GM21737 (cell line): ENCODE measurements around the gene C11orf52.
A peak's percentile ranks its signal among the peaks of the same experiment; 100 is the strongest.
"Not testable (repeated sequence)": the region's sequence is repeated elsewhere in the genome, so short reads cannot be mapped to it uniquely, and the experiment has no call there.

Source experiments
- ATAC-seq: cut with Tn5 transposase; IDR thresholded peaks from one replicate; pipeline ENCODE4 v1.9.1; 2021; ENCODE audit warnings: mild to moderate bottlenecking, moderate library complexity; ENCODE audit not compliant: unreplicated experiment

C11orf52 gene

GRCh38 chr11:111918390-111919256 is at the start of gene C11orf52:
C11orf52 (plus strand) TSS chr11:111918913; CDS start chr11:111918973, 60 bp downstream.
- no peak for ATAC-seq

- ATAC-seq, result no peak
Observed at GRCh38 chr11:111870113-111870512, 48.6 kb upstream of the C11orf52 start.

- ATAC-seq, result peak; percentile 10
Observed at GRCh38 chr11:111870522-111870885, 48.2 kb upstream of the C11orf52 start.

GRCh38 chr11:111870886-111871692 is 47.6 kb upstream of the C11orf52 start, which contains the start of gene ALG9:
ALG9 (minus strand) TSS chr11:111871581; CDS start chr11:111871482, 99 bp downstream.
- ATAC-seq, result peak; percentile 90

- ATAC-seq, result no peak
Observed at GRCh38 chr11:111871693-111872161, 47.0 kb upstream of the C11orf52 start.

- ATAC-seq, result peak; percentile 13
Observed at GRCh38 chr11:111878385-111878848, 40.3 kb upstream of the C11orf52 start.

GRCh38 chr11:111878849-111879636 is 39.7 kb upstream of the C11orf52 start, which contains the start of the genes CFAP68 and FDXACB1:
CFAP68 (plus strand) TSS chr11:111879541; CDS start chr11:111879561, 20 bp downstream.
FDXACB1 (minus strand) TSS chr11:111879165; CDS start chr11:111879132, 33 bp downstream.
- peak; percentile 88 for ATAC-seq

- ATAC-seq, result no peak
Observed at GRCh38 chr11:111879637-111879960, 39.1 kb upstream of the C11orf52 start.

GRCh38 chr11:111882202-111882601 is 36.5 kb upstream of the C11orf52 start:
- no peak for ATAC-seq

- ATAC-seq, result not testable (repeated sequence)
Observed at GRCh38 chr11:111885053-111885452, 33.7 kb upstream of the C11orf52 start.

- ATAC-seq, result no peak
Observed at GRCh38 chr11:111886032-111886431, 32.7 kb upstream of the C11orf52 start.

- ATAC-seq, result no peak
Observed at GRCh38 chr11:111886844-111887243, 31.9 kb upstream of the C11orf52 start.

- no peak for ATAC-seq
Observed at GRCh38 chr11:111905411-111905810, 13.3 kb upstream of the C11orf52 start.

GRCh38 chr11:111906680-111907079 is 12.0 kb upstream of the C11orf52 start:
- ATAC-seq, result no peak

- ATAC-seq, result no peak
Observed at GRCh38 chr11:111908639-111909305, 9.9 kb upstream of the C11orf52 start.

- ATAC-seq, result no peak
Observed at GRCh38 chr11:111909378-111909777, 9.3 kb upstream of the C11orf52 start.

GRCh38 chr11:111910676-111911562 is 7.8 kb upstream of the C11orf52 start:
- no peak for ATAC-seq

GRCh38 chr11:111911563-111912401 is 6.9 kb upstream of the C11orf52 start, which contains the start of gene CRYAB:
CRYAB (minus strand) TSS chr11:111911770; CDS start chr11:111911724, 46 bp downstream.
- no peak for ATAC-seq
